NCI-H146 (cell line): ENCODE results near the gene WDR73.
A peak's percentile ranks its signal among the peaks of the same experiment; 100 is the strongest.
"Not testable (repeated sequence)": the region's sequence is repeated elsewhere in the genome, so short reads cannot be mapped to it uniquely, and the experiment has no call there.

Source experiments
- DNase-seq: peaks from one replicate; lab custom pipeline; 2025; lab: John Stamatoyannopoulos, UW

WDR73 gene

DNA sequence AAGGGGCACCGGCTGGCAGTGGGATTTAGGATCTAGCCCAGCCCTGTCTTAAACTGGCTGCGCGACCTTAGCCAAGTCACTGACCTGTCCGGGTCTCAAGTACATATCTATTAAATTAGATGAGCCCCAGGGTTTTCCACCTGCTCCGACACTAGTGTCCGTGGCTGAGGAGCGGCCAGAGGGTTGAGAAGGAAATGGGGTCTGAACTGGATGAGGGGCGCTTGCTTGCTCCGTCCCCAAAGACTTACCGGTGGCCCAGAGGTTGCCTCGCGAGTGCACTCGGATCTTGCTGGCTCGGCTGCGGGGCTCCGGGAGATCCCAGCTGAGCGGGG is 3.6 kb upstream of the WDR73 start:
- DNase-seq: no peak

DNA sequence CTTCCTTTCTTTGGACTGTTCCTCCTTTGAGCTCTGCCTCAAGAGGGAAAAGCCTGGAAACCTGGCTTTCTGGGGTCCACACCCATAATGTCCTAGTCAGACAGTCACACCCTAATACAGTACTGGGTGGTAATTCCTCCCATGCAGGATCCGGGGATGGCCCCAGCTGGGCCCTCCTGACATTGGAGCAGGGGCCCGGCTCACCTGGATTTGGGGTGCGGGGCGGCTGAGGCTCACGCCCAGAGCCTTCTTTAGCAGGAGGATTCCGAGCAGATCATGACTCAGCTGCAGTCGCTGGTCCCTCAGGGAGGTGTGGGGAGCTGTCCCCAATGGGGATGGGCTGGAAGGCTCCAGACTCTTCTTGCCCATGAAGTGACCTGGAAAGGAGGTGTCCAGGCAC is 2.9 kb upstream of the WDR73 start:
- DNase-seq: no peak

DNA sequence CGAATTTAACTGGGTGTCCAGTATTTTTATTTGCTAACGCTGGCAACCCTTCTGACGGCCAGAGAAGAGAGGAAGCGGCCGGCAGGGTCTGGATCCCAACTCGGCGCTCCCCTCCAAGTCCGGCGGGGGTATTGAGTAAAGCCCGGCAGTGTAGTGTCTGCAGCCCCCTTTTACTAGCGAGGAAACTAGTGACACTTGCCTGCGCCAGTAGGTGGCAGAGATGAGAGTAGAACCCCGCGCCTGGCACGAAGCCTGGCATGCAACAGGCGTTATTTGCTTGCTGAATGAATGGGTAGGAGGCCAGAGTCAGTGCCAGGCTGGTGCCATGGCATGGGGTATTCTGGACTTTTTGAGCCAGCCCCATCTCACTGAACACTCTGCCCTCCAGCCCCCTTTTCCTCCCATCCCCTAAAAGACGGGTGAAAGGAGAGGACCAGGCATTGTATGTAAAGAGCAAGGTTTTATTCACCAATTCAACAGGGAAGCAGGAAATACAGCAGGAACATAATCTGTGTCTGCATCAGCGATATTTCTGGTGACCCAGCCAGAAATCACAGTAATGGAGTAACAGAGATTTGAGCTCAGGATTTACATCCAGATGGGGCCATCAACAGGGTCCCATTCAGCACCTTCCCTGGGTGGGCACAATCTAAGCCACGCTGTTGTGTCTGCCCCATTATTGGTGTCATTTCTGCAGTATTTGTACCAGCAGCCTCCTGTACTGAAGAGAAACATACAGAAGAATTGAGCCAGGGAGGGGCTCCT is 788 bp upstream of the WDR73 start:
- peak; percentile 68 for DNase-seq

DNA sequence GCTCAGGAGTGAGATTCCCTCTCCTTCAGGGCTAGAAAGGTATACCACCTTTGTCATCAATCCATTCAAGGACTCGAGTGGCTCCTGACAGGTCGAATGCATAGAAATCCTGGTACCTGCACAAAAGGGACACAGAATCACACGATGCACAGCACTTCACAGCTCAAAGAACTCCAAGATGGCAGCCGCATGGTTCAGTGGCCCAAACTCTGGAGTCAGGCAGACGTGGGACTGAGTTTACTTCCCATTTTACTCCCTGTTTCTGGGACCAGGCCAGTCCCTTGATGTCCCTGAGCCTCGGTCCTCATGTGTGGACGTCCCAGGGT is 536 bp downstream of the WDR73 start:
- DNase-seq: peak; percentile 33

DNA sequence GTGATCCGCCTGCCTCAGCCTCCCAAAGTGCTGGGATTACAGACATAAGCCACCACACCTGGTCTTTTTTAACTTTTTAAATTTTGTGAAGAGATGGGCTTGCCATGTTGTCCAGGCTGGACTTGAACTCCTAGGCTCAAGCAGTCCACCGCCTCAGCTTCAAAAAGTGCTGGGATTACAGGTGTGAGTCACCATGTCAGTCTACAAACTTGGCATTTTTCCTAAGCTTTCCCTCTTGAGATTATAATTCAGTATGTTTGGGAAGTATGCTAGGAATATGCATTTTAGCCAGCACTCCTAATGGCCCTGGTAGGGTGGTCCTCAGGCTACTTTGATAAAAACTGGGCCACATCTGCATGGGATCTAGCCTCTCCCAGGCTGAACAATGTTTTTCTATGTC is 4.4 kb downstream of the WDR73 start:
- no peak for DNase-seq

DNA sequence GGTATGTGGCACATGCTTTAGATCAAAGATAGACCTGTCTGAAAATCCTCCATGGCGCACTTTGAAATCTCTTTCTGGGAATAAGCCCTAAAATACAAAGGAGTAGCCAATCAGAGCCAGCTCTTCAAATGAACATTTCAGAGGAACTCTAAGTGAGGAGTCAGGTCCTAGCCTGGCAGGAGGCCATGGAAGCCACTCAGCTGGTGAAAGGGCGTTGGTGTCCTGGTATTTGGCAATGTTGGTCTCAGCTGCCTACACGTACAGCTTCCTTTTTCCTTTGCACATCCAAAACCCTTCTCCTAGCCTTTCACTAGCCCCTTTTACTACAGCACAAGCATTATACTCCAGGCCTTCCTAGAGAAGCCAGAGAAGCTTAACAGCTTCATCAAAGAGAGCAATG is 5.5 kb downstream of the WDR73 start:
- no peak for DNase-seq

DNA sequence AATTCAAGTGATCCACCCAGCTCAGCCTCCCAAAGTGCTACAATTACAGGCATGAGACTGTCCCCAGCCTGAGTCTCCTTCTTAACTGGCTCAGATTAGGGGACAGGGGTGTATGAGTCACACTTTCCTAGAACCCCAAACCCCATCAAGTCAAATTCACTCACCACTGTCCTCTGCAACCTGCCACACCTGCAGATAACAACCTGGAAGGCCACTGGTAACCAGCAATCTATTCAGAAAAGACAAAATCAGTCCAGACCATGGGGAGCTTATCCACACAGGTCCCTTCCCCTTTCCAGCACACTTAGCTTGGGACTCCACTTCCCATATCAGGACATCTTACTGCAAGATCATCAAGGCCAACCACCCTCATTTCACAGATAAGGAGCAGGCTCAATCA is 6.4 kb downstream of the WDR73 start:
- no peak for DNase-seq

DNA sequence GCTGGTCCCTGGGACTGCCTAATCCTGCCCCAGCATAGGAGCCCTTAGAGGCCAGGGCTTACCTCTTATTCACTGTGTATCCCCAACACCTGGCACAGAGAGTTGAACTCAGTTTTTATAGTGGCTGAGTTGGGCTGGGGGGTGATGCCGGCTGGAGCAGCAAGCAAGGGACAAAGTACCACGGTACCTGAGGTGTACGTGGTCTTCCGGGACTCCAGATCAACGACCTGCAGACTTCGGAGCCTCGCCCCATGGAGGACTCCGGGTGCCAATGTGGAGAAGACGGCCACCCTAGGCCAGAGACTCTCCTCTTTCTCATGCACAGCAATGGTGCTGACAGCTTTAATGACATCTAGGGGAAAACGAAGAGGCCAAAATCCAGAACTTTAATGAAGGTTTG is 8.1 kb downstream of the WDR73 start:
- no peak for DNase-seq

DNA sequence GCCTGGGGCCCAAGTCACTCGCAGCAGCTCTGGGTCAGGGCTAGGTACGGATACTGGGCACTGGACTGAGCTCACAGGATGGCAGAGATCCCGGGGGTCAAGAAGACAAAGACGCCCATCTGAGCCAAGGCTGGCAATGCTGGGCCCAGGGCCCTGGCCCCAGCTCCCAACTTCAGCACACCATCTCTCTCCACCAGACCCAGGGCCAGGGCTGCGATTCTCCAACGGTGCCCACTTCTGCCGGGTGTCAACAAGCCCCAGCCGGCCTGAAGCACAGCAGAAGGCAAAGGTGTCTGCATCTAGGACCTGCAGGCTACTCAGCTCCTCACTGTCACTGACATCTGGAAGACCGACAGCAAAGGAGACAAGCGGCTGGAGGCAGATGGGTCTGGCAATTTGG is 8.6 kb downstream of the WDR73 start:
- DNase-seq: no peak

DNA sequence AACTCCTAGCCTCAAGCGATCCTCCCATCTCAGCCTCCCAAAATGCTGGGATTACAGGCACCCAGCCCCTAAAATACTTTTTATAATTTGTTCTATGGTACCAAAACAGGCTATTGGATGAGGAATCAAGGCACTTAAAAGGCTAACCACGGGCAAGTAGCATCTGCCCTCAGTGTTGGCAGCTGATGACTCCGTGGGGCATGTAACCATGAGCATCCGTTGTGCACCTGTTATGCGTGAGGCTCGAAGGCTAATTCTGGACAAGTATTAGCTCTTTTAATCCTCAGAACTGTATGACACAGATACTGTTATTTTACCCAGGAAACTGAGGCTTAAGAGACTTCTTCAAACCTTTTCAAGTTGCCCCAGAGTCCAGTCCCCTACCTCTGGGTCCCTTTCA is 10.2 kb downstream of the WDR73 start:
- no peak for DNase-seq

DNA sequence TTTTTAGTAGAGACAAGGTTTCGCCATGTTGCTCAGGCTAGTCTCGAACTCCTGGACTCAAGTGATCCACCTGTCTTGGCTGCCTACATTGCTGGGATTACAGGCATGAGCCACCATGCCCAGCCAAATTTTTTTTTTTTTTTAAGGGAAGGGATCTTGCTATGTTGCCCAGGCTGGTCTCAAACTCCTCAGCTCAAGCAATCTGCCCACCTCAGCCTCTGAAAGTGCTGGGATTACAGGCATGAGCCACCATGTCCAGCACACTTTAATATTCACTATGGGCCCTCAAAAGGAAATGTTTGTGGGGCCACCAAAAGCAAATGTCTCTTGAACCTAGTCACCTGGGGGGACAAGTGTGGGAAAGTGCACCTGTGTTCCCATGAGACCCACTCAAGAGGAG is 11.4 kb downstream of the WDR73 start:
- DNase-seq: not testable (repeated sequence)

DNA sequence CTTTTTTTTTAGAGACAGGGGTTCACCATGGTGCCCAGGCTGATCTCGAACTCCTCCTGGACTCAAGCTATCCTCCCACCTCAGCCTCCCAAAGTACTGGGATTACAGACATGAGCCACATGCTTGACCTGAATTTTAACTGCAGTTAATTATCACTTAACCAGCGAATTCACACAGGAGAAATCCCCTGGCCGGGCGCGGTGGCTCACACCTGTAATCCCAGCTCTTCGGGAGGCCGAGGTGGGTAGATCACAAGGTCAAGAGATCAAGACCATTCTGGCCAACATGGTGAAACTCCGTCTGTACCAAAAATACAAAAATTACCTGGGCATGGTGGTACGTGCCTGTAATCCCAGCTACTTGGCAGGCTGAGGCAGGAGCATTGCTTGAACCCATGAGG is 12.2 kb downstream of the WDR73 start:
- not testable (repeated sequence) for DNase-seq

DNA sequence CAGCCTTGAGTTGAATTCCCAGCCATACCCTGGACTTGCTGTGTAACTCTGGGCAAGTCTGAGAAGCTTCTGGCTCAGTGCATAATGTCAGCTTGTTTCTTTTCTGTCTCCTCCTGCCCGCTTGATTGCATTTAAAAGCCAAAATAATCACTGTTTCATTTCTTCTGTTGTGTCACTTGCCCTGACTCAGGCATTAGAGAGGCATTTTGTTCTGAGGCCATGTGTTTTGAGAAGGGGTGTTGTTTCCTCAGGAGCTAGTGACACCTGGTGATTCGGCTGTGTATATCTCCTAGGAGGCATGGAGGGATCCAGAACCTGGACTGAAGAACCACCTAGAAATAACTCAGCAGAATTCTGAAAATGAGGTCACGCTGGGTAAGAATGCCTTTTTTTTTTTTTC is 16.0 kb downstream of the WDR73 start:
- no peak for DNase-seq

DNA sequence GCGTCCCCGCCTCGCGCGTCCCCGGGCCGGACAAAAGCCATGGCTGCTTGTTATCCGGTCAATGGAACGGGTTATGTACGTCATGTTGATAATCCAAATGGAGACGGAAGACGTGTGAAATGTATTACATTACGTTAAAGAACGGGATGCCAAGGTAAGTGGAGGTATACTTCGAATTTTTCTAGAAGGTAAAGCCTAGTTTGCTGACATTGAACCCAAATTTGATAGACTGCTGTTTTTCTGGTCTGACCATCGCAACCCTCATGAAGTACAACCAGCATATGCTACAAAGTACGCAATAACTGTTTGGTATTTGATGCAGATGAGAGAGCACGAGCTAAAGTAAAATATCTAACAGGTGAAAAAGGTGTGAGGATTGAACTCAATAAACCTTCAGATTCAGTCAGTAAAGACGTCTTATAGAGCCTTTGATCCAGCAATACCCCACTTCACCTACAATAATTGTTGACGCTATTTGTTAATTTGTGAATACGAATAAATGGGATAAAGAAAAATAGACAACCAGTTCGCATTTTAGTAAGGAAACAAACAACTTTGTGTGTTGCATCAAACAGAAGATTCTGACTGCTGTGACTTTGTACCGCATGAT is 19.8 kb downstream of the WDR73 start:
- no peak for DNase-seq

DNA sequence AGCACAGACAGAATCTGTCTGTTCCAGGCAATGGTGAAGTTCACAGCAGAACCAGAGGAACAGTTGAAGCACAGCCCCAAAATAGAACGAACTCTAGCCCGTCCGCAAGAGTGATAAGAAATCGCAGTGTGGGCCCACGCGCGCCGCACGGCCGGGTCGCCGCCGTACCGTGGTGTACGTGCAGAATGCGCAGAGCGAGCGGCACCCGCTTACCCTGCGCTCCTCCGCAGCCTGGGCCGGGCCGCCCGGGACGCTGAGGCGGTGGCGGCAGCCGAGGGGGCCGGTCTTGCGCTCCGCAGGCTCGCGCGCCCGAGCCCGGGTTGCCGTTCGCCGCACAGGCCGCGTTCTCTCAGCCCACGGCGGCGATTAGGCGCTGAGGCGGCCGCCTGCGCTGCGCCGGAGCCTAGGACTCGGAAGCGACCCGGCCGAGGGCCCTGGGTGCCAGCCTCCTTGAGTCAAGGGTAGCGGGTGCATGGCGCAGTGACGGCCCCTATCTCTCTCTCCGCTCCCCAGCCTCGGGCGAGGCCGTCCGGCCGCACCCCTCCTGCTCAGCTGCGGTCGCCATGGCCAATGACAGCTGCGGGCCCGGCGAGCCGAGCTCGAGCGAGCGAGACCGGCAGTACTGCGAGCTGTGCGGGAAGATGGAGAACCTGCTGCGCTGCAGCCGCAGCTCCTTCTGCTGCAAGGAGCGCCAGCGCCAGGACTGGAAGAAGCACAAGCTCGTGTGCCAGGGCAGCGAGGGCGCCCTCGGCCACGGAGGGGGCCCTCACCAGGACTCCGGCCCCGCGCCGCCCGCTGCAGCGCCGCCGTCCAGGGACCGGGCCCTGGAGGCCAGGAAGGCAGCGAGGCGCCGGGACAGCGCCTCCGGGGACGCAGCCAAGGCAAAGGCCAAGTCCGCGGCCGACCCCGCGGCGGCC is 20.5 kb downstream of the WDR73 start:
- peak; percentile 73 for DNase-seq

DNA sequence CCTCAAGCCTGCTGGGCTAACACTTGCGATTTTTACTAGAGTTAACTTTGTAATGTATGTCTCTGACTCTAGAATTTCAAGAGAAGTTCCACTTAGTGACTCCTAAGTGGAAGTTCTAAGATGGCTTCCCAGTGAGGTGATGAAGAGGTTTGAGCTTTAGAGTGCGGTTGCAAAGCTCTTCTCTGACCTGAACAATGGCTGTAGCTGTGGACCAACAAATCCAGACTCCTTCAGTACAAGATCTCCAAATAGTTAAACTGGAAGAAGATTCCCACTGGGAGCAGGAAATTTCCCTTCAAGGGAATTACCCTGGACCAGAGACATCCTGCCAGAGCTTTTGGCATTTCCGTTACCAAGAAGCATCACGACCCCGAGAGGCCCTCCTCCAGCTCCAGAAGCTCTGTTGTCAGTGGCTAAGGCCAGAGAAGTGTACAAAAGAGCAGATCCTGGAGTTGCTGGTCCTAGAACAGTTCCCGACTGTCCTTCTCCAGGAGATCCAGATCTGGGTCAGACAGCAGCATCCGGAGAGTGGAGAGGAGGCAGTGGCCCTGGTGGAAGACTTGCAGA is 22.3 kb downstream of the WDR73 start:
- no peak for DNase-seq

DNA sequence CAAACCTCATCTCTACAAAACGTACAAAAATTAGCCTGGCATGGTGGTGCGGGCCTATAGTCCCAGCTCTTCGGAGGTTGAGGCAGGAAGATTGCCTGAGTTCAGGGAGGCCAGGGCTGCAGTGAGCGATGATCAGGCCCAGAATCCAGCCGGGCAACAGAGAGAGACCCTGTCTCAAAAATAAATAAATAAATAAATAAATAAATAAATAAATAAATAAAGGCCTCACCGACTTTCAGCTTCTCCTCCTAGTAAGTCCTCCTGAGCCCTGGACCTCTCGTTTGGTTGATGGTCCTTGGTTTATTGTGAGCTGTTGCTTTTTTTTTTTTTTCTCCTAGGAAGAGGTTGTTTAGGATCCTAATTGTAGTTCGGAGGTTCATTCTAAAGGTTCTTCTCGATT is 25.1 kb downstream of the WDR73 start:
- no peak for DNase-seq

DNA sequence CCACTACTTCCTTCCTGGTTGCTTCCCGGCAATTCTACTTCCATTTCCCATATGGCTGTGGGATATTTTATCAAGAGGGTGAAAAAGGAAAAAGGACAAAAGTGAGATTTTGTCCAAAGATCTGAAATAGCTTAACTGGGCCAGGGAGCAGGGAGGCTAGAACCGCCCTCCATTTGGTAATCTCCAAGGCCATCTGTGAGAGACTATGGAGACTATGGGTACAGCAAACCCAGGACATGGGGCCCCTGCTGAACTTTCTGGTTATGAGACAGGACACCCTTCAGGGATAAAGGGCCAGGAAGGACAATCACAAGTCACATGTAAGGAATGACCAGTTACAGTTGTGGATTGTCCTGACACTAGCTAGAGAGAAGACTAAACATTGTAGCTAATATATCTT is 29.0 kb downstream of the WDR73 start:
- no peak for DNase-seq

DNA sequence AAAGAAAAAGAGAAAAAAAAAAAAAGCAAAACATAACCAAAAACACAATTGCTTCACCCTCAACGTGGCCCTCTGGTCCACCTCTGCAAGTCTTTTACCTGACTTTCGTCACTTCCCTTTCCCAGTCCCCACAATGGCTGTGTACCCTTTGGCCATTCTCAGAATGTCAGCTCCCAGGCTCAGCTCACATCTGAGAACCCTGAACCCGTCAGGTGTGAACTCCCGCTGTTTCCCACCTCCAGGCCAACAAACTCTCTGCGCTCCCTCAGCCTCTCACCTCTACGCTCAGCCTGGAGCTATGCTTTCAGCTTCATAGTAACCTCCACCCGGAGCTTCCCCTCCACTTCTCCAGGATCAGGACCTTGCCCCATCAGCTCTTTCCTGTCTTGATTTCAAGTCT is 29.7 kb downstream of the WDR73 start:
- no peak for DNase-seq

DNA sequence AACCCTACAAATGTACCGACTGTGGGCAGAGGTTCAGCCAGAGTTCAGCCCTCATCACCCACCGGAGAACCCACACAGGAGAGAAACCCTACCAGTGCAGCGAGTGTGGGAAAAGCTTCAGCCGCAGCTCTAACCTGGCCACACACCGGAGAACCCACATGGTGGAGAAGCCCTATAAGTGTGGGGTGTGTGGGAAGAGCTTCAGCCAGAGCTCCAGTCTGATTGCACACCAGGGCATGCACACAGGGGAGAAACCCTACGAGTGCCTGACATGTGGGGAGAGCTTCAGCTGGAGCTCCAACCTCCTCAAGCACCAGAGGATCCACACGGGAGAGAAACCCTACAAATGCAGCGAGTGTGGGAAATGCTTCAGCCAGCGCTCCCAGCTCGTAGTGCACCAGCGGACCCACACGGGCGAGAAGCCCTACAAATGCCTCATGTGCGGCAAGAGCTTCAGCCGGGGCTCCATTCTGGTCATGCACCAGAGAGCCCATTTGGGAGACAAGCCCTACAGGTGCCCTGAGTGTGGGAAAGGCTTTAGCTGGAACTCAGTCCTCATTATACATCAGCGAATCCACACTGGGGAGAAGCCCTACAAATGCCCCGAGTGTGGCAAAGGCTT is 32.6 kb downstream of the WDR73 start:
- DNase-seq: no peak

DNA sequence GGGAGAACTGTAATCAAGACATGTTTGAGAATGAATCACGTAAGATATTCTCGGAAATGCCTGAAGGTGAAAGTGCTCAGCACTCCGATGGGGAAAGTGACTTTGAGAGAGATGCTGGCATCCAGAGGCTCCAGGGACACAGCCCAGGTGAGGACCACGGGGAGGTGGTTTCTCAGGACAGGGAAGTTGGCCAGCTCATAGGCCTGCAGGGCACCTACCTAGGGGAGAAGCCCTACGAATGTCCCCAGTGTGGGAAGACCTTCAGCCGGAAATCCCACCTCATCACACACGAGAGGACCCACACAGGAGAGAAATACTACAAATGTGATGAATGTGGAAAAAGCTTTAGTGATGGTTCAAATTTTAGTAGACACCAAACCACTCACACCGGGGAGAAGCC is 33.5 kb downstream of the WDR73 start:
- DNase-seq: no peak

DNA sequence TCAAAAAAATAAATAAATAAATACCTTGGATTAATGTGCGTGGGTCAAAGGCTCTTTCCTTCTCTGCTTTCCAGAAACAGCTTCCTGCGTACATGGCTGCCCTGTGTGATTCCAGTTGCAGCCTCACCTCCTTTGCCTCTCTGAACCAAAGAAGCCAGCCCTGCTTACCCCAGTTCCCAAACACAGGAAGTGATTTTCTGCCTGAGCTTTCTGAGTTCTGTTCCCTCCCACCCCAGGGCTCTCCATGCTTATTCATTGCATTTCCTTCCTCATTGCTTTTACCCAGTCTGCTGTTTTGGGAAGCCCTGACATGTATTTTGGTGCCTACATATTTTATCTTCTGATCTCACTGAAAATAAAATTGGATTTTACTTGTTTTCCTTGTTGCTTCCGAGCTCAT is 37.8 kb downstream of the WDR73 start:
- DNase-seq: no peak

DNA sequence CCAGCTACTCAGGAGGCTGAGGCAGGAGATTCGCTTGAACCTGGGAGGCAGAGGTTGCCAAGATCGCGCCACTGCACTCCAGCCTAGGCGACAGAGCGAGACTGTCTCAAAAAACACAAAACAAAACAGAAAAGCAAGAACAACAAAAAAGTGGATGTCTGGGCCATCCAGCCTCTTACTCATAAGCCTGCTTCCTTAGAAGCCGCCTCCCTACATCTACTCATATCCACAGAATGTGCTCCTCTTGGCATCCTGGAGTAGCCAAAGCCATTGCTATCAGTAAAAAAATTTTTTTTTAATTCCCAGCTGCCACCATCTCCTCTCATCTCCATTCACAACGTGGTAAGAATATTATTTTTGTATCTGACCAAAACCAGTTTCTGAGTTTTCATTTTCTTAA is 42.5 kb downstream of the WDR73 start:
- no peak for DNase-seq
